ENCODE measurements around the gene BICRAL.

GRCh38 chr6:42817907-42818306 lies 36.1 kb downstream of the BICRAL start:
- TF ChIP-seq POLR2AphosphoS5 (IDR thresholded peaks at IDR 0.05; ENCODE audit: borderline replicate concordance, low read depth, low read length) (no peak), EZH2 (IDR thresholded peaks at IDR 0.05) (no peak)

All from SK-N-MC (cell line).